KMS-11 (cell line): ENCODE results near the gene ALG6.
A peak's percentile ranks its signal among the peaks of the same experiment; 100 is the strongest.

Source experiments
- H2AFZ ChIP-seq: fragments of 200-600 bp; sonication (generic); 2 replicates; pipeline ENCODE4 v1.6.1; 2016; ENCODE audit warnings: antibody characterized with exemption, mixed run types, low read depth
- H3K27ac ChIP-seq: fragments of 200-600 bp; sonication (generic); 2 replicates; pipeline ENCODE4 v1.6.1; 2016; ENCODE audit warnings: mild to moderate bottlenecking, mixed run types
- H3K27me3 ChIP-seq: fragments of 200-600 bp; sonication (generic); 2 replicates; pipeline ENCODE4 v1.6.1; 2017; ENCODE audit warnings: mild to moderate bottlenecking, low read depth, mixed run types, moderate library complexity; ENCODE audit not compliant: insufficient read depth
- H3K36me3 ChIP-seq: fragments of 200-600 bp; sonication (generic); 2 replicates; pipeline ENCODE4 v1.6.1; 2017; ENCODE audit warnings: mild to moderate bottlenecking, mixed run types; ENCODE audit not compliant: insufficient read depth
- H3K4me1 ChIP-seq: fragments of 200-600 bp; sonication (generic); 2 replicates; pipeline ENCODE4 v1.6.1; 2016; ENCODE audit warnings: mild to moderate bottlenecking, low read depth, mixed run types; ENCODE audit not compliant: poor library complexity, severe bottlenecking
- H3K4me2 ChIP-seq: fragments of 200-600 bp; sonication (generic); 2 replicates; pipeline ENCODE4 v1.7.0; 2016; ENCODE audit warnings: mild to moderate bottlenecking, mixed run types
- H3K4me3 ChIP-seq: fragments of 200-600 bp; sonication (generic); IDR thresholded peaks from 2 replicates; pipeline ENCODE4 v1.6.1; 2017; ENCODE audit warnings: low read depth, low read length, mixed read lengths; ENCODE audit not compliant: insufficient read depth
- H3K79me2 ChIP-seq: fragments of 200-600 bp; sonication (generic); 2 replicates; pipeline ENCODE4 v1.6.1; 2016; ENCODE audit warnings: low read depth, mixed run types; ENCODE audit not compliant: insufficient read depth
- H3K9ac ChIP-seq: fragments of 200-600 bp; sonication (generic); 2 replicates; pipeline ENCODE4 v1.6.1; 2016; ENCODE audit warnings: mild to moderate bottlenecking, mixed run types
- H4K20me1 ChIP-seq: fragments of 200-600 bp; sonication (generic); 2 replicates; pipeline ENCODE4 v1.6.1; 2016; ENCODE audit warnings: mild to moderate bottlenecking, mixed run types; ENCODE audit not compliant: insufficient read depth
- CTCF ChIP-seq: fragments of 200-600 bp; sonication (generic); conservative IDR thresholded peaks from 2 replicates; pipeline ENCODE4 v1.6.1; 2017; ENCODE audit warnings: low read depth, mild to moderate bottlenecking, antibody characterized with exemption, low read length, moderate library complexity, mixed read lengths

Gene ALG6

GRCh38 chr1:63326106-63326472, 41.3 kb upstream of the ALG6 start:
- H3K4me2 ChIP-seq: no peak overlapping the region
- H3K79me2 ChIP-seq: no peaks in the 10 kb centered on the region
- H3K27ac ChIP-seq: no peak overlapping the region
- no peak overlapping the region for H3K4me3 ChIP-seq
- H3K36me3 ChIP-seq: no peaks in the 10 kb centered on the region
- H3K4me1 ChIP-seq: peaks cover 8% of the 10 kb centered on the region
- TF ChIP-seq CTCF: no peak
- H4K20me1 ChIP-seq: no peaks in the 10 kb centered on the region
- H3K9ac ChIP-seq: no peak overlapping the region
- H2AFZ ChIP-seq: no peak overlapping the region
- no peaks in the 10 kb centered on the region for H3K27me3 ChIP-seq

- no peaks in the 10 kb centered on the region for H4K20me1 ChIP-seq
- H2AFZ ChIP-seq: peak overlapping the region; percentile 86
- no peak overlapping the region for H3K27ac ChIP-seq
- H3K36me3 ChIP-seq: no peaks in the 10 kb centered on the region
- no peaks in the 10 kb centered on the region for H3K27me3 ChIP-seq
- H3K79me2 ChIP-seq: no peaks in the 10 kb centered on the region
- H3K4me3 ChIP-seq: no peak overlapping the region
- H3K4me1 ChIP-seq: peaks cover 3% of the 10 kb centered on the region
- no peak for TF ChIP-seq CTCF
- peak overlapping the region; percentile 59; the same call in 1 of the 2 replicates for H3K4me2 ChIP-seq
- H3K9ac ChIP-seq: no peak overlapping the region
Observed at GRCh38 chr1:63326473-63327380, 40.7 kb upstream of the ALG6 start.

DNA sequence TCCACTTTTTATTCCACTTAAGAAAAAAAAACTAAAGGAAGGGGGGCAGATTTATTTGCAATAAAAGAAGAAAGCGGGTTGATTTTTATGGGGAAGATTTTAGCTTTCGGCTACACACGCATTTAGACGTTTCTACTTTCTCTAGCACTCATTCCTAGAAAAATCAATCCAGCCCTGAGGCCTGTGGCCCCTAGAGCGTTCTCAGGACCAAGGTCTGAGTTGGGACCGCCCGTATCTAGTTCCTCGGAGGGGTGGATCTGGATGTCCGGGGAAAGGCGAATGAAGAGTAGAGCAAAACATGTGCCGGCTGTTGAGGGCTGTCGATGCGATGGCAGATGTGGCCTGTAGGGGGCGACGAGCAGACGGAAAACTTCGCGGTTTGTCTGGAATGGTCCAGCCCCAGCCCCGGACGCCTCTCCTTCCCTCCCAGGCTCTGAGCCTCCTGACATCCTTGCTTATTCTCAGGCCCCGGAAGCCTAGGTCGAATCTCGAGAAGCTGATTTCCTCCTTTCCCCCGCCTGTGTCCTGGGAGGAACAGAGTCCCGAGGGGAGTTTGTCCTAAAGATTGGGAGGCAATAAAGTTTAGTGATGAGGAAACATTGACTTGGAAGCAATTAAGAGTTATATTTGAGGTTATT, 39.9 kb upstream of the ALG6 start:
- Histone ChIP-seq H4K20me1 (no peaks in the 10 kb centered on the region), H3K4me3 (peak overlapping the region; percentile 60), H3K27me3 (no peaks in the 10 kb centered on the region), H3K79me2 (no peaks in the 10 kb centered on the region), H3K4me1 (peaks cover 3% of the 10 kb centered on the region), H3K4me2 (peak overlapping the region; percentile 59; the same call in 1 of the 2 replicates), H3K27ac (no peak overlapping the region), H3K9ac (no peak overlapping the region), H2AFZ (peak overlapping the region; percentile 86), H3K36me3 (no peaks in the 10 kb centered on the region)
- peak; percentile 89 for TF ChIP-seq CTCF

- no peak for TF ChIP-seq CTCF
- Histone ChIP-seq H3K36me3 (no peaks in the 10 kb centered on the region), H3K4me2 (peak overlapping the region; percentile 59; the same call in 1 of the 2 replicates), H3K27me3 (no peaks in the 10 kb centered on the region), H4K20me1 (no peaks in the 10 kb centered on the region), H2AFZ (peak overlapping the region; percentile 86), H3K4me3 (peak overlapping the region; percentile 60), H3K4me1 (peaks cover 3% of the 10 kb centered on the region), H3K79me2 (no peaks in the 10 kb centered on the region), H3K27ac (no peak overlapping the region), H3K9ac (no peak overlapping the region)
Observed at GRCh38 chr1:63328122-63328521, 39.3 kb upstream of the ALG6 start.
